Measurements from ENCODE around the gene SPTBN2.

The SPTBN2 gene

DNA sequence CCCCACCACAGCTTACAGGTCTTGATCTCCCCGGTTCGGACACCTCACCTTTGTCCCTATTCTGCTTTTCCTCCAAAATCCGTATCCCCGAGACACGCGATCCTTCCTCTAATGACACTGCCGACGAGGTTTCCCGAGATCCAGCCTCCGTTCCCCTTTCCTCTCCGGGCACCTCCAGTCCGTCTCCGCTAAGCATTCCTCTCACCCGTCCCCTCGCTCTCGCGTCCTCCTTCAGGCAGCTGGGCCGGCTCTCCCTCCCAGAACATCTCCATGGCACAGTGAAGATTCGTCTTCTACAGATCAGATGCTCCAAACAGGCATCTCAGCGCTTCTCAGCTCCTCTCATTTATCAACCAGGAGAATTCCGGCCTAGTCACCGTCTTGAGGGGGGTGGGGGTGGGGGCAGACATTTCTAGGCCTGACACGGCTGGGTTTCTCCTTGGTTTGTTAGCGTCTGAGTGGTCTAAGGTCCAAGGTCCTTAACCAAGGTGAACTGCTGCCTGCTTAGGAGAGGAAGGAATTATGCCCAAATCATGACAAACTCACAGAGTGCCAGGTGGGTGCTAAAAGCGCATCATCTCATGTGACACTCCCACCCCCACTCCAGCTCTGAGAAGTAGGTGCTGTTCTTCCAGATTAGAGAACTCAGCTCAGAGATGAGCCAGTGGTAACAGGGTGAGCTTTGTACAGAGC is at the start of gene SPTBN2:
TSS of gene SPTBN2 (minus strand) at position 524 of the 693 bp plus-strand sequence. CDS start 7,976 bp downstream, outside the sequence.
- Histone ChIP-seq H3K9me3 (ENCODE audit: control insufficient read depth, low read length) (no peaks in the 10 kb centered on the region), H3K9ac (ENCODE audit: low read length) (no peak within 1 kb of the TSS), H3K4me1 (ENCODE audit: control insufficient read depth, insufficient read depth, low read length) (peaks cover 10% of the 10 kb centered on the region), H3K27me3 (ENCODE audit: control insufficient read depth, insufficient read depth, low read length) (peaks cover 36% of the 10 kb centered on the region), H3K36me3 (ENCODE audit: control insufficient read depth, insufficient read depth, low read length) (no peaks in the 10 kb centered on the region), H3K4me3 (ENCODE audit: low read length) (no peak within 1 kb of the TSS)

DNA sequence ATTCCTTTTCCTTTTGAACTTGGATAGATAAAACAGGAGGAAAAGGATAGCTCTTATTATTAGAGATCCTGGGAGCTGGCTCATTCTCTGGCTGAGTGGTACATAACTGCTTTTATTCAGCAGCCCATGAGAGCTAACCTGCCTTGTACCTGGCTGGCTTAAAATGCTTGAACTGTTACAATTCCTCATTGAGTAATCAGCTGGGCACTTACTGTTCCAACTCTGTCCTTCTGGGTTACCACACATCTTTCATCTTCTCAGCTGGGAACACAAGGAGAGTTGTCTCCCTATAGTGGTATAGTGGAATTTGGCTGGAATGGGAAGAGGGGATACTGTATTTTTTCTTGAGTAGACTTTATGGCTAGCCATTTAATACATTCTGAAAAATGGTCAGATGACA is 39.8 kb upstream of the SPTBN2 start:
- Histone ChIP-seq H3K27me3 (ENCODE audit: control insufficient read depth, insufficient read depth, low read length) (no peaks in the 10 kb centered on the region), H3K4me1 (ENCODE audit: control insufficient read depth, insufficient read depth, low read length) (no peaks in the 10 kb centered on the region), H3K4me3 (ENCODE audit: low read length) (no peak overlapping the region), H3K36me3 (ENCODE audit: control insufficient read depth, insufficient read depth, low read length) (no peaks in the 10 kb centered on the region), H3K9me3 (ENCODE audit: control insufficient read depth, low read length) (no peaks in the 10 kb centered on the region), H3K9ac (ENCODE audit: low read length) (no peak overlapping the region)

DNA sequence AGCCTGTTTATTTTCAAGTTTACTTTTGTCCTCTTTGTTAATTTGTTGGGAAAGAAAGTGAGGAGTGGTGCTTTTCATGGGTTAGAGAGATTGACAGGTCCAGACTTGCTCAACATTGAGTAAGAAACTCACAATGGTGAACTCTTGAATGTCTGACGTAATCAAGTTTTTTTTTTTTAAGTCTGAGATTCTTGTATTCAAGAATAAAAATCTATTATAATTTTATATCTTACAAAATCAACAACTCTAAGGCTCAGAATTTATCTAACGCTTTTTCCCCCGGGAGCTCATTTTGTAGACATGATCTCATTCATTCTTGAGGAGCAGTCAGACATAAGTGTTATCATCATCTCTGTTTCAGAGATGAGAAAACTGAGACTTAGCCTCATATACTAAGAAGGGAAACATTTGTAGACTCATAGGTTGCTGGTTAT is 39.1 kb upstream of the SPTBN2 start:
- Histone ChIP-seq H3K9ac (ENCODE audit: low read length) (no peak overlapping the region), H3K9me3 (ENCODE audit: control insufficient read depth, low read length) (no peaks in the 10 kb centered on the region), H3K36me3 (ENCODE audit: control insufficient read depth, insufficient read depth, low read length) (no peaks in the 10 kb centered on the region), H3K4me1 (ENCODE audit: control insufficient read depth, insufficient read depth, low read length) (no peaks in the 10 kb centered on the region), H3K4me3 (ENCODE audit: low read length) (no peak overlapping the region), H3K27me3 (ENCODE audit: control insufficient read depth, insufficient read depth, low read length) (no peaks in the 10 kb centered on the region)

DNA sequence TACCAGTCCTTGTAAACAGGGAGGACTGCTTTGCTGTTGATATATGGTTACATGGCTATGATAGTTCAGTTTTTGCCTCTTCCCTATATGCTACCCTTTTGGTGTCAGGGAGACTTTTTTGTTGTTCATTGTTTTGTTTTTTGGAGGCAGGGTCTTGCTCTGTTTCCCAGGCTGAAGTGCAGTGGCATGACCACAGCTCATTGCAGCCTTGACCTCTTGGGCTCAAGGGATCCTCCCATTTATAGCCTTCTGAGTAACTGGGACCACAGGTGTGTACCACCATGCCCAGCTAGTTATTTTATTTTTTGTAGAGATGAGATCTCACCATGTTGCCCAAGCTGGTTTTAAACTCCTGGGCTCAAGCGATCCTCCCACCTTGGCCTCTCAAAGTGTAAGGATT is 38.6 kb upstream of the SPTBN2 start:
- Histone ChIP-seq H3K9ac (ENCODE audit: low read length) (no peak overlapping the region), H3K9me3 (ENCODE audit: control insufficient read depth, low read length) (no peaks in the 10 kb centered on the region), H3K36me3 (ENCODE audit: control insufficient read depth, insufficient read depth, low read length) (no peaks in the 10 kb centered on the region), H3K27me3 (ENCODE audit: control insufficient read depth, insufficient read depth, low read length) (no peaks in the 10 kb centered on the region), H3K4me3 (ENCODE audit: low read length) (no peak overlapping the region), H3K4me1 (ENCODE audit: control insufficient read depth, insufficient read depth, low read length) (no peaks in the 10 kb centered on the region)

DNA sequence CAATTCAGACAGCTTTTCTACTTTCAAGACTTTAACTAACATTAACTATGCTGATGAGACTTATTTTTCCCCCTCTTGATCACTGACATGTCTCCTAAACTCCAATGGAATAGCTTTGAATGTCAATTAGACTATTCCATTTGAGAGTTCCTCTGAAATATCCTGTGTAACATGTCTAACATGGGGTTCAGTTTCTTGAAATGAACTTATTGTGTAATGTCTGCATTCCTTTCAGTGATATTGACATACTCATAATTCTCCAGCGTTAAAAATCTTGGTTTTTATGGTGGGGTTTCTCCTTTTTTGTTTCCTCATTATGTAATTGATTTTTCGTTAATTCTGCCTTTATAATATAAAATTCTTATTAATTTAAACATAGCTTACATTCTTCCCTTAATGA is 37.7 kb upstream of the SPTBN2 start:
- Histone ChIP-seq H3K36me3 (ENCODE audit: control insufficient read depth, insufficient read depth, low read length) (no peaks in the 10 kb centered on the region), H3K4me1 (ENCODE audit: control insufficient read depth, insufficient read depth, low read length) (no peaks in the 10 kb centered on the region), H3K9ac (ENCODE audit: low read length) (no peak overlapping the region), H3K27me3 (ENCODE audit: control insufficient read depth, insufficient read depth, low read length) (no peaks in the 10 kb centered on the region), H3K4me3 (ENCODE audit: low read length) (no peak overlapping the region), H3K9me3 (ENCODE audit: control insufficient read depth, low read length) (no peaks in the 10 kb centered on the region)

DNA sequence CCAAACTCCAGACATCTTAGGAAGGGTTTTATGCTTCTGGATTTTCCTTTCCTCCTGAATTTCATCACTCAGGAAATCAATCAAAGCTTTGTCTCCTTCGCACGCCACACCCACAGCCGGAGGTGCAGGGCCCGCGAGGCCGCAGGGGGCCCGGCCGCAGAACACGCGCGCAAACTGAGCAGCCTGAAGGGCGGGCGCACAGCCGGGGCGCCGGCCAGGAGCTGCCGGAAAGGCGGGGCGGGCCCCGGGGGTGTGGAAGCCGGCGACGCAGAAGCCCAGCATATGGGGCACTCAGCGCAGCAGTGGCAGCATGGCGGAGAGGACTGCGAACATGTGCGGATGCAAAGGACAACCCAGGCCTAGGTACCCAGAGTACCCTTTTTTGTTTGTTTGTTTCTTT is 33.1 kb upstream of the SPTBN2 start:
- Histone ChIP-seq H3K9me3 (ENCODE audit: control insufficient read depth, low read length) (no peaks in the 10 kb centered on the region), H3K36me3 (ENCODE audit: control insufficient read depth, insufficient read depth, low read length) (no peaks in the 10 kb centered on the region), H3K4me3 (ENCODE audit: low read length) (no peak overlapping the region), H3K9ac (ENCODE audit: low read length) (no peak overlapping the region), H3K27me3 (ENCODE audit: control insufficient read depth, insufficient read depth, low read length) (no peaks in the 10 kb centered on the region), H3K4me1 (ENCODE audit: control insufficient read depth, insufficient read depth, low read length) (no peaks in the 10 kb centered on the region)

DNA sequence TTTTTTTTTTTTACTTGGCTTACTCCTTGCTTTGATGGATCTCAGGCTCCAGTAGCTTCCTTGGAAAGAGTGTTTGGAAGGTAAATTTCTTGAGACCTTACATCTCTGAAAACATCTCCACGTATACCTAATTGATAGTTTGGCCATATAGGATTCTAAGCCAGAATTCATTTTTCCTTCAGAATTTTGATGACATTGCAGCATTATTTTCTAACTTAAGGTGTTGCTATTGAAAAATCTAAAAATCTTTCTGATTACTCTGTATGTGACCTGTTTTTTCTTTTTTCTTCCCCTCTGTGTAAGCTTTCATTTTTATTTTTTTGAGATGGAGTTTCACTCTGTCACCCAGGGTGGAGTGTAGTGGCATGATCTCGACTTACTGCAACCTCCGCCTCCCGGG is 23.1 kb upstream of the SPTBN2 start:
- no peaks in the 10 kb centered on the region for H3K9me3 ChIP-seq (ENCODE audit: control insufficient read depth, low read length)

DNA sequence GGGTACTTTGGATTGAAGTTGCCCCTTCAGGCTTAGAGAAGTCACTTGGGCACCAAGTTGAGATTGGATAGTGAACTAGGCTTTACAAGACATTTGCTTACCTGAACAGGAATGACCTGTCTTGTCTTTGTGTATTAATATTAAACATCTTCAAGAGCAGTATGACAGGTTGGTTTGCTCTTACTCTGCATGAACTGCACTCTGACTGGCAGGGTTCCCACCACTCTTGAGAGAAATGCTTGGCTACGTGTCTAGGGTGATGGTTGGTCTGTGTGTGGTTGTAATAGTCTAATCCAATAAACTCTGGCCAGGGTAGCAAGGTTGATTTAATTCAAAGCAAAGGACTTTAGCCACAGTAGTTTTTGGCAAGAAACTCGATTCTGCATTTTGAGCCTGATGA is 20.1 kb upstream of the SPTBN2 start:
- H3K36me3 ChIP-seq (ENCODE audit: control insufficient read depth, insufficient read depth, low read length) = no peaks in the 10 kb centered on the region

More for the DNA sequence above, 23.1 kb upstream of the SPTBN2 start:
- H3K9ac ChIP-seq (ENCODE audit: low read length) = no peak overlapping the region
- no peak overlapping the region for H3K4me3 ChIP-seq (ENCODE audit: low read length)
- no peaks in the 10 kb centered on the region for H3K27me3 ChIP-seq (ENCODE audit: control insufficient read depth, insufficient read depth, low read length)
- no peaks in the 10 kb centered on the region for H3K36me3 ChIP-seq (ENCODE audit: control insufficient read depth, insufficient read depth, low read length)
- no peaks in the 10 kb centered on the region for H3K4me1 ChIP-seq (ENCODE audit: control insufficient read depth, insufficient read depth, low read length)

DNA sequence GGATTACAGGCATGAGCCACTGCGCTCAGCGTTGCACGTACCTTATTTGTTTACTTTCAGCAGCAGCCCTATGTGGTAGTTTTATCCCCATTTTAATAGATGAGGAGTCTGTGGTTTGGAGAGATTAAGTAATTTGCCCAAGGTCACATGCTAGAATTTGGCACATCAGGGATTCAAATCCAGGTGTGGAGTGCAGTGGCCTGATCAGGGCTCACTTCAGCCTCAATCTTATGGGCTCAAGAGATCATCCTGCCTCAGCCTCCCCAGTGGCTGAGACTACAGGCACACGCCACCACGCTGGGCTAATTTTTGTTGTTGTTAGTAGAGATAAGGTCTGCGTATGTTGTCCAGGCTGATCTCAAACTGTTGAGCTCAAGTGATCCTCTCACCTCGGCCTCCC is 18.5 kb upstream of the SPTBN2 start:
- no peak overlapping the region for H3K9ac ChIP-seq (ENCODE audit: low read length)
- H3K4me3 ChIP-seq (ENCODE audit: low read length) = no peak overlapping the region
- no peaks in the 10 kb centered on the region for H3K27me3 ChIP-seq (ENCODE audit: control insufficient read depth, insufficient read depth, low read length)
- H3K9me3 ChIP-seq (ENCODE audit: control insufficient read depth, low read length) = no peaks in the 10 kb centered on the region
- H3K36me3 ChIP-seq (ENCODE audit: control insufficient read depth, insufficient read depth, low read length) = no peaks in the 10 kb centered on the region
- H3K4me1 ChIP-seq (ENCODE audit: control insufficient read depth, insufficient read depth, low read length) = peaks cover 11% of the 10 kb centered on the region

More for the DNA sequence above, 20.1 kb upstream of the SPTBN2 start:
- Histone ChIP-seq H3K4me3 (ENCODE audit: low read length) (no peak overlapping the region), H3K4me1 (ENCODE audit: control insufficient read depth, insufficient read depth, low read length) (no peaks in the 10 kb centered on the region), H3K27me3 (ENCODE audit: control insufficient read depth, insufficient read depth, low read length) (no peaks in the 10 kb centered on the region), H3K9ac (ENCODE audit: low read length) (no peak overlapping the region), H3K9me3 (ENCODE audit: control insufficient read depth, low read length) (no peaks in the 10 kb centered on the region)

DNA sequence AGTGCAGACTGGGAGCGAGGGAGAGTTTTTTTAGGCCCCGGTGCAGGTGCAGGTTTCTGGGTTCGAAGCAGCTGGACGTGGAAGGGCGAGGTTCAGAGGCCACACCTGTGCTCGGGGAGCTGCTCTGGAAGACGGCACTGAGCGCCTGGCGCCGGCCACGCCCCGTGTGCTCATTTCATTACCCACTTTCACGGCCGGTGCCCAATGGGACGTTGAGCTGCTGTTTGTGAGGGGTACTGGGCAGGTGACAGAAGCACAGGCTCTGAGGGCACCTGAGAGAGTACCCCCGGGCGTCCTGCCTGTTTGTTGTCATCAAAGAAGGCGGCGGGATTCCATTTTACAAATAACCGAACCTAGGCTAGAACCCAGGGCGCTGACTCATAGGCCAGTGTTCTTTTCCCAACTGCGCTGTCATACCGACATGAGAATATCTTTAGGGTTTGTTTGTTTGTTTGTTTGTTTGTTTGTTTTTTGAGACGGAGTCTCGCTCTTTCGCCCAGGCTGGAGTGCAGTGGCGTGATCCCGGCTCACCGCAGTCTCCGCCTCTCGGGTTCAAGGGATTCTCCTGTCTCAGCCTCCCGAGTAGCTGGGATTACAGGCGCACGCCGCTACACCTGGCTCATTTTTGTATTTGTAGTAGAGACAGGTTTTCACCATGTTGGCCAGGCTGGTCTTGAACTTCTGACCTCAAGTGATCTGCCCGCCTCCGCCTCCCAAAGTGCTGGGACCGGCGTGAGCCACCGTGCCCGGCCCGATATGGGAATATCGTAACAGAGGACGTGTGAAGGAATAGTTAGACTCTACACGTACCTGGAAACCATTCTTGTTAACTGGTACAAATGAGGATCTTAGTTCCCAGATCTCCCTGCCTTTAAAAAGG is 16.6 kb upstream of the SPTBN2 start:
- no peaks in the 10 kb centered on the region for H3K27me3 ChIP-seq (ENCODE audit: control insufficient read depth, insufficient read depth, low read length)
- H3K9ac ChIP-seq (ENCODE audit: low read length) = peak overlapping the region; percentile 53
- no peaks in the 10 kb centered on the region for H3K9me3 ChIP-seq (ENCODE audit: control insufficient read depth, low read length)
- H3K36me3 ChIP-seq (ENCODE audit: control insufficient read depth, insufficient read depth, low read length) = no peaks in the 10 kb centered on the region
- no peak overlapping the region for H3K4me3 ChIP-seq (ENCODE audit: low read length)
- peaks cover 11% of the 10 kb centered on the region for H3K4me1 ChIP-seq (ENCODE audit: control insufficient read depth, insufficient read depth, low read length)

DNA sequence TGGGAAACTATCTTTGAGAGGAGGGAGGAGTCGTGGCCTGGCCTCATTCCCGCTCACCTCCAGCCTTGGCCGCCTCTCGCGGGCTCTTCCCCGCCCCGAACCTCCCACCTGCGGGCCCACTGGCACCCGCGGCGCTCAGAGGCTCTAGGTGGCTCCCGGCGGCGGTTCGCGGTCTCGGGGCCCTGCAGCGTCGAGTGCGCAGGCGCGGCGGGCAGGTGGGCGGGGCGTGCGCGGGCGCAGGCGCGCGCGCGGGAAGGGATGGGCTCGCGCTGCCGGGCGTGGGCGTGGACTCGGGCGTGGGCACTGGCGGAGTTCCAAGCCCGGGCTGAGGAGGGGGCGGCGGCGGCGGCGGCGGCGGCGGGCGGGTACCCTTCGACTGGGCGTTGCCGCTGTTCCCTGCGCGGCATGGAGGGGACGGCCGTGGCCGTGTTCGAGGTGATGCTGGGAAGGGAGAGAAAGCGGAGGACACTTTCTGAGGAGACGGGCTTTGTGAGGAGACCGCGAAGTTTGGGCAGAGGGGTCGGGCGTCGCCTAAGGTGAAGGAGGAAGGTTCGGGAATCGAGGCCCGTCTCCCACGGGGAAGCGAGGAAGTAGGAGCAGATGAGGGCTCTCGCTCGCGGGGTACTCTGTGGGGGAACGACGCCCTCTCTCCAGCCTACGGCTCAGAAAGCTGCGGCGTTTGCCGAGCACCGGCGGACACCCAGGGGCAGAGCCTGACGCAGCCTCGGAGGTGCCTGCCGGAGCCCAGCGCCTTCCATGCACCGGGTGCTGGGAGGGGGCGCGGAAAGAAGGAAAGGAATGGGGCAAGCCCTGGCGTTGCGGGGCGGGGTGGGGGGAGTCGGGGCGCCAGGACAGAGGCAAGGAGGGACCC is 15.7 kb upstream of the SPTBN2 start:
- no peaks in the 10 kb centered on the region for H3K9me3 ChIP-seq (ENCODE audit: control insufficient read depth, low read length)
- H3K4me3 ChIP-seq (ENCODE audit: low read length) = peak overlapping the region; percentile 63
- no peaks in the 10 kb centered on the region for H3K36me3 ChIP-seq (ENCODE audit: control insufficient read depth, insufficient read depth, low read length)
- H3K4me1 ChIP-seq (ENCODE audit: control insufficient read depth, insufficient read depth, low read length) = peaks cover 11% of the 10 kb centered on the region
- H3K9ac ChIP-seq (ENCODE audit: low read length) = peak overlapping the region; percentile 85
- H3K27me3 ChIP-seq (ENCODE audit: control insufficient read depth, insufficient read depth, low read length) = no peaks in the 10 kb centered on the region
